Cardiac fibroblast (primary cell): ENCODE measurements around the gene HTRA1.

ENCODE experiments used
- DNase-seq, 2 donors: peaks; one replicate each; pipeline versions ENCODE4 v3.0.0 to v3.0.0-alpha.2; 2010; ENCODE audit warnings: low read depth in 2 of 2
- H3K4me3 ChIP-seq, 2 donors: replicated peaks in 1 of 2; 1 replicate in 1 of 2; 2 replicates in 1 of 2; pipeline ENCODE4 v1.5.1; 2011; ENCODE audit warnings: low read depth in 2 of 2, low read length in 2 of 2, mild to moderate bottlenecking in 2 of 2, moderate library complexity in 1 of 2
- CTCF ChIP-seq: IDR thresholded peaks from one replicate; pipeline ENCODE4 v1.5.1; 2011; ENCODE audit warnings: low read depth, mild to moderate bottlenecking, low read length, inconsistent platforms

The HTRA1 gene

GRCh38 chr10:122463466-122464249 lies 2.3 kb downstream of the HTRA1 start:
- peak overlapping the region; percentile 73 to 80 for H3K4me3 ChIP-seq
- no peak for DNase-seq
- no peak for TF ChIP-seq CTCF

- no peak for TF ChIP-seq CTCF
- H3K4me3 ChIP-seq = no peak overlapping the region
- DNase-seq = no peak
Measured at GRCh38 chr10:122464250-122464510, 2.8 kb downstream of the HTRA1 start.

GRCh38 chr10:122464586-122464985 lies 3.2 kb downstream of the HTRA1 start:
- no peak for TF ChIP-seq CTCF
- no peak overlapping the region for H3K4me3 ChIP-seq
- no peak for DNase-seq

GRCh38 chr10:122465401-122466040 lies 4.2 kb downstream of the HTRA1 start:
- no peak for DNase-seq
- H3K4me3 ChIP-seq = no peak overlapping the region
- no peak for TF ChIP-seq CTCF

GRCh38 chr10:122466951-122467381 lies 5.6 kb downstream of the HTRA1 start:
- TF ChIP-seq CTCF = no peak
- DNase-seq = no peak
- H3K4me3 ChIP-seq = no peak overlapping the region

- DNase-seq = no peak
- TF ChIP-seq CTCF = no peak
- no peak overlapping the region for H3K4me3 ChIP-seq
Measured at GRCh38 chr10:122467701-122468100, 6.3 kb downstream of the HTRA1 start.
